Nephron (organoid): ENCODE results near the gene NBEA.

Experiments
- H3K27ac Mint-ChIP-seq, 3 experiments: 2 replicates each; pipeline ENCODE4 v1.8.0; 2020; ENCODE audit warnings: mixed read lengths in 3 of 3, mild to moderate bottlenecking in 2 of 3, moderate library complexity in 1 of 3
- H3K27me3 Mint-ChIP-seq: 2 replicates; pipeline ENCODE4 v1.8.0; 2021; ENCODE audit warnings: low read depth, mild to moderate bottlenecking, moderate library complexity, mixed read lengths
- H3K36me3 Mint-ChIP-seq: 2 replicates; pipeline ENCODE4 v1.8.0; 2020; ENCODE audit warnings: low read depth, mixed read lengths
- H3K4me1 Mint-ChIP-seq: 2 replicates; pipeline ENCODE4 v1.8.0; 2020; ENCODE audit warnings: mixed read lengths
- H3K4me3 Mint-ChIP-seq, 3 experiments: 2 replicates each; pipeline ENCODE4 v1.8.0; 2020; ENCODE audit warnings: mild to moderate bottlenecking in 3 of 3, mixed read lengths in 3 of 3, moderate library complexity in 2 of 3
- H3K9me3 Mint-ChIP-seq: 2 replicates; pipeline ENCODE4 v1.8.0; 2020; ENCODE audit warnings: mixed read lengths
- CTCF ChIP-seq, 3 experiments: fragments of 200-600 bp; sonication (generic); IDR thresholded peaks; one replicate each; pipeline ENCODE4 v1.5.0; 2021; ENCODE audit warnings: antibody characterized with exemption in 3 of 3; ENCODE audit not compliant: unreplicated experiment in 3 of 3

Gene NBEA

GRCh38 chr13:35179920-35180663 lies 238.0 kb downstream of the NBEA start:
- Mint-ChIP-seq H3K27ac (peak overlapping the region; percentile 7 to 69 (median 17)), H3K4me3 (peak overlapping the region in 1 of 3 experiments; percentile 1), H3K36me3 (peaks cover 10% of the 10 kb centered on the region), H3K9me3 (no peaks in the 10 kb centered on the region), H3K4me1 (peaks cover 22% of the 10 kb centered on the region), H3K27me3 (no peaks in the 10 kb centered on the region)
- no peak for TF ChIP-seq CTCF (IDR thresholded peaks at IDR 0.05; ENCODE audit: unreplicated experiment in 3 of 3)

GRCh38 chr13:35190241-35190640 lies 248.2 kb downstream of the NBEA start:
- Mint-ChIP-seq H3K4me1 (no peaks in the 10 kb centered on the region), H3K4me3 (no peak overlapping the region), H3K9me3 (peaks cover 7% of the 10 kb centered on the region), H3K36me3 (peaks cover 17% of the 10 kb centered on the region), H3K27ac (no peak overlapping the region), H3K27me3 (no peaks in the 10 kb centered on the region)
- no peak for TF ChIP-seq CTCF (IDR thresholded peaks at IDR 0.05; ENCODE audit: unreplicated experiment in 3 of 3)

- no peak overlapping the region for H3K27ac Mint-ChIP-seq
- no peak for TF ChIP-seq CTCF (IDR thresholded peaks at IDR 0.05; ENCODE audit: unreplicated experiment in 3 of 3)
- no peaks in the 10 kb centered on the region for H3K4me1 Mint-ChIP-seq
- H3K9me3 Mint-ChIP-seq: peaks cover 7% of the 10 kb centered on the region
- no peaks in the 10 kb centered on the region for H3K27me3 Mint-ChIP-seq
- no peak overlapping the region for H3K4me3 Mint-ChIP-seq
- H3K36me3 Mint-ChIP-seq: peaks cover 19% of the 10 kb centered on the region
Measured at GRCh38 chr13:35191883-35192282, 249.8 kb downstream of the NBEA start.

GRCh38 chr13:35198613-35199200 lies 256.6 kb downstream of the NBEA start:
- Mint-ChIP-seq H3K4me1 (no peaks in the 10 kb centered on the region), H3K27me3 (no peaks in the 10 kb centered on the region), H3K36me3 (peaks cover 11% of the 10 kb centered on the region), H3K9me3 (no peaks in the 10 kb centered on the region), H3K4me3 (no peak overlapping the region), H3K27ac (no peak overlapping the region)
- no peak for TF ChIP-seq CTCF (IDR thresholded peaks at IDR 0.05; ENCODE audit: unreplicated experiment in 3 of 3)

- H3K36me3 Mint-ChIP-seq: peaks cover 3% of the 10 kb centered on the region
- no peak for TF ChIP-seq CTCF (IDR thresholded peaks at IDR 0.05; ENCODE audit: unreplicated experiment in 3 of 3)
- no peaks in the 10 kb centered on the region for H3K27me3 Mint-ChIP-seq
- no peaks in the 10 kb centered on the region for H3K4me1 Mint-ChIP-seq
- H3K9me3 Mint-ChIP-seq: no peaks in the 10 kb centered on the region
- no peak overlapping the region for H3K27ac Mint-ChIP-seq
- no peak overlapping the region for H3K4me3 Mint-ChIP-seq
Measured at GRCh38 chr13:35208587-35208986, 266.5 kb downstream of the NBEA start.

- Mint-ChIP-seq H3K27ac (no peak overlapping the region), H3K9me3 (no peaks in the 10 kb centered on the region), H3K36me3 (peaks cover 9% of the 10 kb centered on the region), H3K4me3 (no peak overlapping the region), H3K4me1 (no peaks in the 10 kb centered on the region), H3K27me3 (no peaks in the 10 kb centered on the region)
- peak in 1 of 3 experiments; percentile 15 for TF ChIP-seq CTCF (IDR thresholded peaks at IDR 0.05; ENCODE audit: unreplicated experiment in 3 of 3)
Measured at GRCh38 chr13:35210261-35210660, 268.2 kb downstream of the NBEA start.
